GM18868 (cell line): ENCODE measurements around the gene JUN.
A peak's percentile ranks its signal among the peaks of the same experiment; 100 is the strongest.

Source experiments
- ATAC-seq: cut with Tn5 transposase; IDR thresholded peaks from one replicate; pipeline ENCODE4 v1.9.1; 2021; ENCODE audit warnings: mild to moderate bottlenecking, moderate library complexity; ENCODE audit not compliant: unreplicated experiment

The JUN gene

DNA sequence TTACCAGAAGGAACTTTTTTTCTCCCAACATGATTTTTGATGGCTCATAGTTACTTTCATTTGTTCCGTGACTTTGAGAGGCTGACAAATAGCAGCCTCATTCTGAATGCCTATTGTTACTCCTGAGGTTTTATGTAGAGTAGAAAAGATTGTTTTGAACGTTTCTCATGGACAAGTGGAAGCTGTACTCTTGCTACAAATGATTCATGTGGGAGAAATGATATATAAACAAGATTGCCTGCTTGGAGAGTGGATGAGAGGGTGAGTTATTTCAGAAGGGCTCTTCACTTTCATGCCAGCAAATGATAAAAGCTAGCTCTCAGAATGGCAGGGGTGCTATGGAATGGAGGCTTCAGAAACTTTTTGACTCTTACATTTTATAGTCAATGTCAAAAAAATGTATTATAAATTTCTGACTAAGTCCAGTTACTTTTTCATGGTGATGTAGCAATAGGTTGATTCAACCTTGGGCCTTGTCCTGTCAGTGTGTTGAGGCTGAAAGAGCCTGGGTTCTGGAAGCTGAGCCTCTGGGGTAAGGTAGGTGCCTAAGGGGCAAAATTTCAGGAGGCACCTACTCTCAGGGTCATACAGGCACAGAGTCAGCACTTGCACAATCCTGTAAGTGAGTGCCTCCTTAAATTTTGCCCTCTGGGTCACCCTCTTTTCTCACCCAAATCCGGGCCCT, 19.4 kb downstream of the JUN start:
- ATAC-seq, result no peak

DNA sequence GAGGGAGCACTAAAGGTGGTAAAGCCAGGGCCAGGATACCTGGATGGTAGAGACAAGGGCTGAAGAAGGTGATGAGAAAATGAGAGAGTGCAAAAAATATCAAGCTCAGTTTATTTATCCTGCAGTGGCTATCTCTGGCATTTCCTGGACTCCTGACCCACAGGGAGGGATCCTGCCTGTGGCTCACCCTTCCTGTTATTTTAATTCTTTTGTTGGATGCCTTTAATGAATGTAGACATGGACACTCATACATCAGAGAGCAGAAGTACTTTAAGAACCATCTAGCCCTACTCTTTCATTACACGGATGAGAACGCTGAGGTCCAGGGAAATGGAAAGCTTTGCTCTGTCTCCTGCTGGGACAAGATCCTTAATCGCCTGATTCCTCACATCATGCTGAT, 20.6 kb downstream of the JUN start:
- no peak for ATAC-seq

DNA sequence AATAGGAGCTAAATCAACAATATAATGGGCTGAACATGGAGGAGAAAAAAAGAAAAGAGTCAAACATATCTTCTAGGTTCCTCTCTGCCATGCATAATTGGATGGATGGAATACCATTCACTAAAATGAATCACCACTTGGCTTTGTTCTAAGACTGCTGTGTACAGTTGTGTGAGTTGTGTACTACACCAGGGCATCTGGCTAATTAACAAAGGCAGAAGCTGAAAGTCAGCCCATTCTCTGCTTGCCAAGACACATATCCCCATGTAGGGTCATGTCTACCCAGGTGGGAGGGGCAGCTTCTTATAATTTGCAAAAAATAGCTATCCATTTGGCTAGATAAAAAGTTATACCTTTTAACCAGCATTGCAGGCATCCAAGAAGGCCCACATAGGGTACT, 21.0 kb downstream of the JUN start:
- no peak for ATAC-seq

DNA sequence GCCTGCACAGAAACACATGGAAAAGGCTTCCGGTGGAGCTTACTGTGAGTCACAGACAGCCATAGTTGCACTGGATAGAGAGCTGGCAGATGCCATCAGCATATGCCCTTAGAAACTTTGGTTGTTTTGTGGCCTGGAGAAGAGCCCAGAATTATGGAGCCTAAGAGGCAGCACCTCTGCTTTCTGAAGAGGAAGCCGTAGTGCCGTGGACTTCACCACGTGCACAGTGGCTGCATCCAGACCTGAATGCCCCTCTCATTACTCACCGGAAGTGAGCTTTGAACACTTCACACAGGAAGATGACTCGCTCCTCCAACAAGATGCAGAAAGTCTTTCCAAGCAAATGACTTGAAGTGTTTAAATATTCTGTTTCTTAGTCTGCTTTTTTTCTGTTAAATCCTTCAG, 28.4 kb downstream of the JUN start:
- peak; percentile 78 for ATAC-seq

DNA sequence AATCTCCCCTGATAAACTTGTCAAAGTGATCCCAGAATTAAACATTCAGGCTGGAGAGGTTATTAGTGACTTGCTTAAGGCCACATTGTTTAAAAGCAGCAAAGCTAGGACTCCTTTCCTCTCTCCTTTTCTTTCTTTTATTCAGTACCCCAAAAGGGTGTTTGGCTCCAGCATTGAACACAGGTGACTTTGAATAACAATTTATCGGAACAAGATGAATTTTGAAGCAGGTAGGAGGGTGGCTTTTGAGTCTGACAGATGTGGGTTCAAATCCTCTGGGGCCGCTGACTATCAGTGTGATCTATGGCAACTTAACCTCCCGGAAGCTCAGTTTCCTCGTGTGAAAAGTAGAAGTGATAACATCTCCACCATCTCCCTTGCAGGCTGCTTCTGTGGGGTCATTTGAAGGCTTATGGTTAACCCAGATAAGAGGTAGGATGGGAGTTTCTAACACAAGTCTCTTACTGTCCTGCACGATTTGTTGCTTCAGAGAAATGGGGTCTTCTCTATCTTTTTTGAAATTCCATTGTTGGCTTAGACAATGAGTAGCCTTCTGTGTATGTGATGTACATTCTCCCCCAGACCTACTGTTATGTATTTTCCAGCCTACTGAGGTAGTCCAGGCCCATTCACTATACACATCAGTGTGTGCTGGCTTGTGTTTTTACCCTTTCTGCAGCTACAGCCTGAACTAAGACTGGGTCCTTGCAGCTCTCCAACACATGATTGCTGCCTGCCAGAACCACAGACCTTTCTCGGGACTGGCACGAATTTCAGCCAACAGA, 29.0 kb downstream of the JUN start:
- peak; percentile 26 for ATAC-seq

DNA sequence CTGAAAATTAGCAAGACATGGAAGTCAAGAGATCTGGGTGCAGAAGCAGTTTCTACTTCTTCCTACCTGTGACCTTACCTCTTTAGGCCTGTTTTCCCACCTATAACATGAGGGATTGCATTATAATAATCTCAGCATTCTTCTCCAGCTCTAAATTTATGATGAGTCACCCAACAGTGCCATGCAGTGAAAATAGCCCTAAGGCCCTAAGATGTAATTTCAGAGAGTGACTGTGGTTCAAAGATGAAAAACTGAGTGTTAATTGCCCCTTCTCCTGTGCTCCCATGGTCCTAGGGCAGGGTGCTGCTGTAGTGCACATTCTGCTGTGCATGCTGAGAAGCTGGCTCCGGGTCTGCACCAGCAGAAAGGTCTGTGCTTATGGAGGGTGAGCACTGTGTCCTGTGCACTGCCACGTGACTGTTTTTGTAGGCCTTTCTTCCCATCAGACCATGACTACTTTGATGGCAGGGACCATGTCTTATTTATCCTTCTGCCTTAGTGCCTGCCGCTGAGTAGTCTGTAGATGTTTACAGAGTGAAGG, 29.7 kb downstream of the JUN start:
- ATAC-seq, result no peak

DNA sequence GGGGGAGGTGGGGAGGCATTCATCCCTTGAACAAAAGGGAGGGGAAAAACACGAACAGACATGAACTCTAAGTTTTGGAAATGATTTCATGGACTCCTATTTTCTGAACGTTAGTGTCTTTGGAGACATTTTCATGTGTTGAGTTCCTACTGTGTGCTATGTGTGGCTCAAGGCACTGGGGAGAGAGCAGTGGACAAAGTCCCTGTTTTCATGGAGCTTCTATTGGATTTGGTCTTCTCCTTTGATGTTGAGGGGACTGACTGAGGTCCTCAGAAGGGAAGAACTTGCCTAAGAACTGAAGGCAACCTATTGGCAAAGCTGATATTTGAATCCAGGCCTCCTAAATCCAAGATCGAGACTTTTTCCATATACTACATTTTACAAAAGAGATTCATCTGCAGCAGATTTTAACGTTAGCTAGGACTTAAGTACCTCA, 30.4 kb downstream of the JUN start:
- no peak for ATAC-seq

DNA sequence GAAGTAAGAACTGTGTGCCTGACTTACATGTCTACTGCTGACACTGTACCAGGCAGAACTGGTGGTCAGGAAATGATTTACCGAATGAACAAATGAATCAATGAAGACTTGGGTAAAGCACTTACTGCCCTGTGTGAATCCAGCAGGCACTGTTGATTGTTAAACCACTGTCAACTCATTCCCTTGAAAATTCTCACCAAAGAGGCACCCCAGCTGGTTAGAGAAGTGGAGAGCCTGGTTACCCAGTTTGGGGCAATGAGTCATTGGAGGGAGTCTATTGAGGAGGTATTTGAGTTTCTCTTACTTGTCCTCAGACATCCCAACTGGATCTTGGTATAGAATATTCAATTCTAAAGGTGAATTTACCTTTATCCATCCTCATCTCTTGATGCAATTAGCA, 34.2 kb downstream of the JUN start:
- no peak for ATAC-seq

DNA sequence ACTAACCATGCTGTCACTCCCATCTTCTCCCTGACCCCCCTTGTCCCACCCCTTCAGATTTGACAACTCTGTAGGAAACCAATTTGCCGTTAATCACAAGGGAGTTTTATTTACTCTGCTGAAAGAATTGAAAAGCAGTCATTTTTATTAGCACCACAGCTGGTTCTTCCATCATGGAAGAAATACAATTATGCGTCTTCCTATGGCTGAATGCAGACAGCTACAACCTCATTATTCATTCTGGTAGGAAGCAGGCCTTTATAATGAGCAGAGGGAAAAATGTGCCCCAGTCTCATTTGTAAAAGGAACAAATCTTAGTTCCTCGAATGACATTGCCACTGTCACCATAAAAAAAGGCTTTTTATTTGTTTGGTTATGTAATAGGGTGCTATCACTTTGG, 35.2 kb downstream of the JUN start:
- ATAC-seq, result no peak

DNA sequence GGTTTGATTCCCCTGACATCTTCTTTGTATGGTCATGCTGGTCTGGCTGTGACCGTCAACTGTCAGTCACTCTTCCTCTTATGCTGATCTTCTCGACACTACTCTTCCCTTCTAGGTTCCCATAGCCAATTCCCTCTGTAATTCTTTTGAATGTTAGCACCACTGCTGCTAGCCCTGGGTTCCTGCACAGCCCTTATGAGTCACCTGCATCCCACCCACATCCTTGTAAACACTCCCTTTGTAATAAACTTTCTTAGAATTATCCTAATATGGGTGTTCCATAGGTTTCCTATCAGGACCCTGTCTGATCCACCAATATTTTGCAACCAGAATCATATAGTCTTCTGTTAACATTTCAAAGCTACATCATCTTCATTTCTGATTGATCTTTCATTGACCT, 37.1 kb downstream of the JUN start:
- no peak for ATAC-seq

DNA sequence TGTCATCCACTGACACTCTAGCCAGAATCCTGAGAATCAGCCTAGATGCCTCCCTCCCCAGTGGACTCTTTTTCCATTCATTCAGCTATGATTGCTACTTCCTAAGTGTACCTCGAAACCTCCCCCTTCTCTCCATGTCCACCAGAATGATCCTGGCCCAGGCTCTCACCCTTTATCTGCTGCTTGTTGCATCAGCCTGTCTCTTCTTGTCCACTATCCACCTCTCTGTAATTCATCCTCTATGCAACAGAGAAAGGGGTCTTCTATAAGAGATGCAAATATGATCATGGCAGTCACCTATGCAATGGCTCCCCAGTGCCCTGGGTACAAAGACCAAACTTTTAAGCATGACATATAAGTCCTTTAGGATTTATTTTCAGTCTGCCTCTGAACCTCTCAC, 37.7 kb downstream of the JUN start:
- ATAC-seq, result no peak

DNA sequence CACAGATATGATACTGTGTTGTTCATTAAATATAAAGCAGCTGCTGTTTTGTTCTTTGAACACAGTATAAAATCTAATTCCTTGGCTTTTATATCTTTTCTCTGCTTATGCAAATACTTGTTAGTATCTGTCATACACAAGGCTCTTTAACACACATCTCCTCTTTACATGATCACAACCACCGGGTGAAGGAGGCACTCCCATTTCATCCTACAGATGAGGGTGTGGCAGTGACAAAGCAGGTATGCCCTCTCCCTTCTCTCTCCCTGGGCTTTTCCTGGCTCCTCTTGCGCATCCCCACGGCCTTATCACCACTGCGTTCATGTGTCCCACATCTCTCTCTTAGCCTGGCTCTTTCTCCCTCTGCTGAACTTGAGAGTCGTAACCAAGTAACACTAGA, 38.2 kb downstream of the JUN start:
- no peak for ATAC-seq

DNA sequence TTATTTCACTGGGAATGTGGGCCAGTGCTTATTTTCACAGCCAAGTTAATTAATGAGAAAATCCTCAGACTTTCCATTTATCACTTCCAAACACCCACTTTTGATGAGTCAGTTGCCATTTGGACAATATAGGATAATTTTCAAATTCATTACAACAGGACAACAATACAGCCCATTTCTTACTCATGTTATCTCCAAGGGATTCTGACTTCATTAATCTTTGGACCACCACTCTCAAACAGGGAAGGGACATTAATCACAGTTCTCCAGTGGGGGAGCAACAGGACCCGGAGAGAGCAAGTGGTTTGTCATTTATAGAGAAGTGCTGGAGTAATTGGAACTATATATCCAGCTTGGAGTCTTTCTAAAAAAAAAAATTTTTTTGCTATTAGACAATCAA, 38.7 kb downstream of the JUN start:
- ATAC-seq, result no peak

DNA sequence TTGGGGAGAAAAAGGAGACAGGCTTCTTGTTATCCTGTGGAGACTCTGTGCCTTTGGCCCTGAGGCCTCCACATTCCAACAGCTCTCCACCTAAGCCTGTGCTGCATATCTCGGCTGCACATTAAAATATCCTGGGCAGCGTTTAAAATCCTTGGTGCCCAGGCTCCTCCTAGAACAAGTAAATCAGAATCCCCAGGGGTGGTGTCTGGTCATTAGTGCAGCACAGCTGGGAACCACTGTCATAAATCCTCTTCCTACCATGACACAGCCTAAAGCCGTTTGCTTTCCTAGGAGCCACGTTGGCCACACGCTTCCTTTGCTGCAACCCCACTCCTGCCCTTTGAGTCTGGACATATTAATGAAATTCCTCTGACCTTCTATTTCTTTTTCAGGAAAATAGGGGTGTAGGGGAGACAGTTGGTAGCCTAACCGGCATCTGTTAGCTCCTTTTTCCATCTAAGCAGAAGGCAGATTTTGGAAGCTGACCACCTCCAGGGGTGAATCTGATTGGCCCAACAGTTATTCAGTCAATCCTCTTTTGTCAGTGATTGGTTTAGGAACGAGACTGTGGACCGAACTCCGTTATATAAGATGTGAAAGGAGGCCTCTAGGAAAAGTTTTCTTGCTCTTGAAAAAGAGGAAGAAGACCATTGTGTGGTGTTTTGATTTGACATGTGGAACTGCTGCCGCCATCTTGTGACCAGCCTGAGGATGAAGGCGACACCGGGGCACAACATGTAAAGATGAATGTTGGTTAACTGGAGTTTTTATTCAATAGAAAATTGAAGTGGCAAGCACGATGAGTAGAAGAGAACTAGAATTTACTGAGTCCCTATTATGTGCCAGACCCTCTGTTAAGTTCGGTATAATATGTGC, 41.9 kb downstream of the JUN start:
- ATAC-seq, result no peak

DNA sequence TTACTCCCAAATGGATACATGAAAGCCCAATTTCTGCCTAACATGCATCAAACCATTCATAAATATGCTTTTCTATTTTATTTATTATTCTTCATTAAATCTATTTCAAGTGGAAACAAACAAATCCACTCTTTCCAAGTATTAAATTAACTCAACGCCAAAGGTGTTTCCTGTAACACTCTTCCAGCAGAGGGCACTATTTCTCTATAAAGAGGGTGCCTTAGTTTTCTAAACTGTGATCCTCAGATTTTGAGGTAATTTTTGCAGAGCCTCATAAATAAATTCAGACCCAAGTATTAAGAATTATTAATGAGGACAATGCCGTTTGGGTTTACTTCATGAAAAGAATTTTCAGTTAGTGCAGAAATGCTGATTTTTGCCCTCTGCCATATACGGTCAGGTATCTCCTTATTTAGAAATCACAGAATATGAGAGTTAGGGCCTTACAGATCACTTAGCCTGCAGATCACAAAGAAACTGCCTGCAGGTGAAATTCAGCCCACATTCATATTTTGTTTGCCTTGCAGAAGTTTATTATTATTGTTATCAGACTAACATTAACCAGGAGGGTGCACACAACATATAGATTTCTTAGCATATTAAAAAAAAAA, 43.9 kb downstream of the JUN start:
- no peak for ATAC-seq

DNA sequence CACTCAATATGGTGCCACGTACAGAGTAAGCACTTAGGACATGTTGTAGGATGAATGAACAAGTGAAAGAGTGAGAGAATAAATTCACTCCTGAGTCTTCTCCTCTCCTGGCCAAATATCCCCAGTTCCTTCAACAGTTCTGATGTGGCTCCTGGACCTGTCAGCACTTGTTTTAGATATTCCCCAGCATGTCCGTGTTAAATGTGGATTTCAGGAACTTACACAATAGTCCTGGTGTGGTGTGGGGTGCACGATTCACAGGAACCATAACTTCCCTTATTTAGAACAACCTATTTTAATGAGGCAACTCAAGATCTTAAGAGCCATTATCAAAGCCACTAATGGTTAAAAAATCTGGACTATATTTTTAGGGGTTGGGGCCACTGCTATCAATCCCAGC, 45.0 kb downstream of the JUN start:
- ATAC-seq, result no peak

DNA sequence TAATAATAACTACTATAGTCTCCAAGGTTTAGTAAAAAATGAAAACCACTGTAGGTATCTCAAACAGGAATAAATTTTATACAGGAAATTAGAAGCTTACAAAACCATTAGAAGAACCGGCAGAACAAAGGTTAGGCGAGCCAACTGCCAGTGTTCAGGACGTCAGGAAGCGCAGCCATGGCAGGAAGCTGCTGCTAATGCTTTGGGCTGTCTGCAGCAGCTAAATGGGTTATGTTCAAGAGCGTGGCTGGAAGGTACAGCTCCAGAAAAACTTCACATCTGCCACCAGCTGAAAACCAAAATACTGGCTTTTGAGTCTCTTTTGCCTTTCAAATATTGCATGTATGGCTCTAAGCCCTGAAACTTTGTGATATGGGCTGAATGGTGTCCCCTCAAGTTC, 48.3 kb downstream of the JUN start:
- no peak for ATAC-seq

DNA sequence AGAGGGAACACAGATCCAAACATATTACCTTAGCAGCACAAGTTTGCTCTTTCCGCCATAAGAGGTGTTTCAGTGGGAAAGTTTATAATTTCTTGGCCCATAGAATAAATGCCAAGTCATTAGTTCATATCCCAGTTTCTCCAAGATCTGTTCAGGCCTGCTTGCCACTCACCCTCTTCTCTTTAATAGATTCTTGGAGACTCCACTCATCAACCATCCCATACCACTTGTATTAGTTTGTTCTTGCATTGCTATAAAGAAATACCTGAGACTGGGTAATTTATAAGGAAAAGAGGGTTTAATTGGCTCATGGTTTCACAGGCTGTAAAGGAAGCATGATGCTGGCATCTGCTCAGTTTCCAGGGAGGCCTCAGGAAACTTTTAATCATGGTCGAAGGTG, 49.2 kb downstream of the JUN start:
- ATAC-seq, result no peak

DNA sequence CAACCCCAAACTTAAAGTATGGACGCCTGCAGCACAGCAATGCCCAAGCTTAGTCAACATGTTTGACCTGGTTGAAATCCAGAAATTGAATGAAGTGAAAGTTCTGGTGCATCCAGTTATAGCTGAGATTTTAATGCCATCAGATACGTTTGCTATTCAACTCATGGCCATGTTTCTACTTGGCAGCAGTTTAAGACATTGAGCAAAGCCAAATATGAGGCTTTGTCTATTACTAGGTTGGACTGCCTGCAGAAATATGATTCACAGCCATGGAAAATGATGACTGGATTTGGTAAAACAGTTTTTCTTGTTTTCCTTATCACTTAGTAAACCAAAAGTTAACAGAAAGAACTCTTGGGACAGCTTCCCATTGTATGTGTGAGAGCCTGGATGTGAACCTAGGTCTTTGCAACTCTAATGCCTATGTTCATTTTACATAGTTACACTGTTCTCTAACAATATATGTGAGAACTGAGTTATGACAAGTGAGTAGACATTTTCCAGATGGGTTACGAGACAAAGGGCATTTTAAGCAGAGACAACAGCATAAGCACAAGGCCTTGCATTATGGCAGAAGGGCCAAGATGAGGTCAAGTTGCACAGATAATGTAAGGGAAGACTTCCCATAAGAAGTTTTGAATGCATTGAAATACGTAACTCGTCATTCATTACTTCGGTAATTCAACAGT, 51.6 kb downstream of the JUN start:
- no peak for ATAC-seq
